Nephron (organoid): ENCODE data around the gene OR1F1.
A peak's percentile ranks its signal among the peaks of the same experiment; 100 is the strongest.

Experiments
- H3K27ac Mint-ChIP-seq, 3 experiments: 2 replicates each; pipeline ENCODE4 v1.8.0; 2020; ENCODE audit warnings: mixed read lengths in 3 of 3, mild to moderate bottlenecking in 2 of 3, moderate library complexity in 1 of 3
- H3K27me3 Mint-ChIP-seq: 2 replicates; pipeline ENCODE4 v1.8.0; 2021; ENCODE audit warnings: low read depth, mild to moderate bottlenecking, moderate library complexity, mixed read lengths
- H3K36me3 Mint-ChIP-seq: 2 replicates; pipeline ENCODE4 v1.8.0; 2020; ENCODE audit warnings: low read depth, mixed read lengths
- H3K4me1 Mint-ChIP-seq: 2 replicates; pipeline ENCODE4 v1.8.0; 2020; ENCODE audit warnings: mixed read lengths
- H3K4me3 Mint-ChIP-seq, 3 experiments: 2 replicates each; pipeline ENCODE4 v1.8.0; 2020; ENCODE audit warnings: mild to moderate bottlenecking in 3 of 3, mixed read lengths in 3 of 3, moderate library complexity in 2 of 3
- H3K9me3 Mint-ChIP-seq: 2 replicates; pipeline ENCODE4 v1.8.0; 2020; ENCODE audit warnings: mixed read lengths
- CTCF ChIP-seq, 3 experiments: fragments of 200-600 bp; sonication (generic); IDR thresholded peaks; one replicate each; pipeline ENCODE4 v1.5.0; 2021; ENCODE audit warnings: antibody characterized with exemption in 3 of 3; ENCODE audit not compliant: unreplicated experiment in 3 of 3

OR1F1 gene

GRCh38 chr16:3215601-3216262 lies 27.7 kb downstream of the OR1F1 start:
- no peak for TF ChIP-seq CTCF (IDR thresholded peaks at IDR 0.05; ENCODE audit: unreplicated experiment in 3 of 3)
- peaks cover 39% of the 10 kb centered on the region for H3K9me3 Mint-ChIP-seq

GRCh38 chr16:3216263-3216640 lies 28.2 kb downstream of the OR1F1 start:
- Mint-ChIP-seq H3K27me3 (peaks cover 31% of the 10 kb centered on the region), H3K27ac (no peak overlapping the region), H3K36me3 (peaks cover 7% of the 10 kb centered on the region), H3K9me3 (peaks cover 41% of the 10 kb centered on the region), H3K4me1 (no peaks in the 10 kb centered on the region), H3K4me3 (no peak overlapping the region)
- no peak for TF ChIP-seq CTCF (IDR thresholded peaks at IDR 0.05; ENCODE audit: unreplicated experiment in 3 of 3)

More at GRCh38 chr16:3215601-3216262, 27.7 kb downstream of the OR1F1 start:
- Mint-ChIP-seq H3K27ac (no peak overlapping the region), H3K36me3 (peaks cover 3% of the 10 kb centered on the region), H3K27me3 (peaks cover 31% of the 10 kb centered on the region), H3K4me3 (no peak overlapping the region), H3K4me1 (no peaks in the 10 kb centered on the region)

GRCh38 chr16:3220839-3221238 lies 32.8 kb downstream of the OR1F1 start:
- Mint-ChIP-seq H3K4me3 (no peak overlapping the region), H3K9me3 (peaks cover 60% of the 10 kb centered on the region), H3K27ac (no peak overlapping the region), H3K4me1 (no peaks in the 10 kb centered on the region), H3K36me3 (peaks cover 52% of the 10 kb centered on the region), H3K27me3 (peaks cover 8% of the 10 kb centered on the region)
- TF ChIP-seq CTCF (IDR thresholded peaks at IDR 0.05; ENCODE audit: unreplicated experiment in 3 of 3), result no peak

- Mint-ChIP-seq H3K9me3 (peaks cover 68% of the 10 kb centered on the region), H3K27ac (no peak overlapping the region), H3K36me3 (peaks cover 81% of the 10 kb centered on the region), H3K27me3 (no peaks in the 10 kb centered on the region), H3K4me3 (no peak overlapping the region), H3K4me1 (no peaks in the 10 kb centered on the region)
- no peak for TF ChIP-seq CTCF (IDR thresholded peaks at IDR 0.05; ENCODE audit: unreplicated experiment in 3 of 3)
Observed at GRCh38 chr16:3223913-3224515, 36.0 kb downstream of the OR1F1 start.

- peaks cover 42% of the 10 kb centered on the region for H3K9me3 Mint-ChIP-seq
- H3K4me1 Mint-ChIP-seq, result peaks cover 6% of the 10 kb centered on the region
- peaks cover 45% of the 10 kb centered on the region for H3K36me3 Mint-ChIP-seq
- H3K4me3 Mint-ChIP-seq, result peak overlapping the region; percentile 94 to 96 (median 96)
- H3K27me3 Mint-ChIP-seq, result no peaks in the 10 kb centered on the region
- H3K27ac Mint-ChIP-seq, result peak overlapping the region in 2 of 3 experiments; percentile 53 to 96
- TF ChIP-seq CTCF (IDR thresholded peaks at IDR 0.05; ENCODE audit: unreplicated experiment in 3 of 3), result no peak
Observed at GRCh38 chr16:3234543-3234856, 46.5 kb downstream of the OR1F1 start.
